Measurements from ENCODE around the gene ITGB6. TPM values are rescaled to one million over a fixed set of nuclear protein-coding genes. Genes with fewer than 3 reads are reported as not detected.

ITGB6 gene
- total and polyA plus RNA-seq, 2 of the 8 experiments (the other 6 are each of a cell fraction or from before 2014, with no cell fraction given), result not detected

DNA sequence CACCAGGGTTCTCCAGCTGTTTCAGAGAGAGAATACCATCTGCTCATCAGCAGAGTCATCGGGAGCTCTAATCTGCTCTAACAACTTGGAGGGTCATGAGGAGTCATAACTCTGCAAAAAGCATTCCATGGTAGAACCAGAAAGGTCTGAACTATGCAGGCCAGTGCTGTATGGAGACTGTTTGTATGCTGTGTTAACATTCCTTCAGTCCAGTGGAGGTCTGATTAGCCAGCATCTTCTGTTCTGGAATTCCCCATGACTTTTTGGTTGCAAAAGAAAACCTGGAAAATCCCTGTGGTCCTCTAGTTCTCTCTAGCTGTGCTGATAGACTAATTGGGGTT is 9.4 kb upstream of the ITGB6 start:
- FAIRE-seq (no peak), DNase-seq (ENCODE audit: low read depth in 1 of 2, low spot score in 2 of 2) (no peak)
- H3K4me2 ChIP-seq (ENCODE audit: insufficient read depth in 1 of 2, low read depth in 2 of 2, low read length in 2 of 2), result no peak overlapping the region
- H3K79me1 ChIP-seq (ENCODE audit: low read depth, low read length), result no peaks in the 10 kb centered on the region
- H3K27ac ChIP-seq (ENCODE audit: low read depth, low read length), result no peak overlapping the region
- no peak overlapping the region for H3K56ac ChIP-seq (replicated peaks; ENCODE audit: insufficient read length, low read depth, low read length)
- H2AK5ac ChIP-seq (ENCODE audit: low read depth, low read length), result no peak overlapping the region
- no peaks in the 10 kb centered on the region for H3K23me2 ChIP-seq (ENCODE audit: low read depth, low read length)
- H3K4ac ChIP-seq (replicated peaks; ENCODE audit: insufficient read length, low read depth, low read length), result no peak overlapping the region
- no peak overlapping the region for H3K23ac ChIP-seq (ENCODE audit: insufficient read length)
- no peak overlapping the region for H4K91ac ChIP-seq (replicated peaks; ENCODE audit: insufficient read length, low read length)
- no peak overlapping the region for H2BK5ac ChIP-seq (ENCODE audit: low read depth, low read length)
- no peak overlapping the region for H3K4me3 ChIP-seq (ENCODE audit: extremely low read depth in 1 of 4, insufficient read depth in 2 of 4, low read depth in 3 of 4, low read length in 4 of 4)
- no peaks in the 10 kb centered on the region for H3K36me3 ChIP-seq (ENCODE audit: control insufficient read depth in 2 of 4, insufficient read depth in 4 of 4, low read length in 3 of 4)
- H2BK20ac ChIP-seq (ENCODE audit: low read length), result no peak overlapping the region
- H2AFZ ChIP-seq (ENCODE audit: low read length), result no peak overlapping the region
- no peak overlapping the region for H3K18ac ChIP-seq (ENCODE audit: extremely low read depth, low read length)
- no peaks in the 10 kb centered on the region for H3K4me1 ChIP-seq (replicated peaks in 1 of 4; ENCODE audit: control insufficient read depth in 3 of 4, insufficient read depth in 4 of 4, low read length in 3 of 4)
- no peaks in the 10 kb centered on the region for H4K20me1 ChIP-seq (replicated peaks in 1 of 2; ENCODE audit: control insufficient read depth in 1 of 2, insufficient read depth in 2 of 2, low read length in 2 of 2)
- no peak overlapping the region for H3K14ac ChIP-seq (ENCODE audit: insufficient read length)
- no peaks in the 10 kb centered on the region for H3K27me3 ChIP-seq (replicated peaks in 1 of 4; ENCODE audit: control insufficient read depth in 3 of 4, extremely low read depth in 1 of 4, insufficient read depth in 3 of 4, low read length in 3 of 4)
- H4K5ac ChIP-seq (ENCODE audit: insufficient read length, low read depth, low read length), result no peak overlapping the region
- 100% methylated on average over 1 of the region's 1 CpG; no CpG with 5 or more reads in 1 of the 2 experiments for WGBS, 2 experiments (ENCODE audit: extremely low coverage in 1 of 2, insufficient coverage in 1 of 2, insufficient read length in 1 of 2, insufficient replicate concordance in 2 of 2, low coverage in 1 of 2, low lambda C conversion rate in 2 of 2, missing lambda C conversion rate in 1 of 2)
- ChIA-PET POLR2A (ENCODE audit: partially characterized antibody) (no interaction called here), CTCF (ENCODE audit: partially characterized antibody) (interaction anchor here (0.8 to 5.1 kb wide), 24 partner anchors 9 to 796 kb away, joined by 3 to 43 read pairs (median 4); partner anchors contain the start of gene ITGB6)
- no peak overlapping the region for H3K9ac ChIP-seq (replicated peaks in 1 of 4; ENCODE audit: extremely low read depth in 1 of 4, low read depth in 3 of 4, low read length in 3 of 4)
- H2BK15ac ChIP-seq (ENCODE audit: low read length), result no peak overlapping the region
- no peak overlapping the region for H2BK12ac ChIP-seq (ENCODE audit: low read depth, low read length)
- H3K9me3 ChIP-seq (ENCODE audit: insufficient read depth in 2 of 2, low read depth in 1 of 2, low read length in 1 of 2), result 0 out of 4 replicates have a peak, but pooled peaks cover 0 to 4% of the 10 kb centered on the region in 2 experiments
- H3K79me2 ChIP-seq (ENCODE audit: control insufficient read depth in 1 of 2, insufficient read depth in 2 of 2, low read length in 2 of 2), result no peaks in the 10 kb centered on the region
- H2BK120ac ChIP-seq (replicated peaks; ENCODE audit: low read depth, low read length), result no peak overlapping the region
- no peak overlapping the region for H4K8ac ChIP-seq (ENCODE audit: extremely low read depth, insufficient read depth, low read length)
- TF ChIP-seq CHD7 (IDR thresholded peaks at IDR 0.05; ENCODE audit: insufficient replicate concordance, low read length), result no peak

Data from H1 (cell line).